ENCODE measurements around the gene CLDN1.

Gene CLDN1

DNA sequence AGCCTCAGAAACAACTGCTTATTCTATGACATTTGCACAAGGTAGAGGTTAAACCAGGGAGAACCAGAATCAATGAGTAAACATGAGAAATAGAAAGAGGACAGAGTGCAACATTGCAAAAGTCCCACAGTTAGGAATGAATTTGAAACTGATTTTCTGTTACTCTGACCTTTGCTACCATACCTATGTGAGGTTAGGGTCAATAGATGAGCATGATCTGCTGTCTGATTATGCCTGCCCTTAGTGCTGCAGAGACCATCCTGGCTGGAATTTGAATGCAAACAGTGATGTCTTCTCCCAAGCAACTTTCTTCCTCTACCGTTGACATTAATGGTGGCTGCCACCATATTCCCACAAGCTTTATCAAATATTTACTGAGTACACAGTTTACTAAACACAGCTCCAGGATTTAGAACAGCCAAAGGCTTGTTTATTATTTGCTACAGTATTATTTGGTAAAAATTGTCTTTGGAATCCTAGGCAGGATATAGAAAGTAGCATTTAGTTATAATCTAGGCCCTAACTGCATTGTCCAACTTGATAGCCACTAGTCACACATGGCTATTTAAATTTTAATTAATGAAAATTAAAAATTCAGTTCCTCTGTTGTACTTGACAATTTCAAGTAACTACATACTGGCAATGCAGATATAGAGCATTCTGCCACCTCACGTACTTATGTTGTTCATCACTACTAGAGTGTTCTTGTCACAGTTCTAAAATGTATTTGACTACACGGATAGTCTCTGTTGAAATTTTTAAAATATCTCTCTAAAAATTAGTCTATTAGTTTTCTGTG, 8.9 kb upstream of the CLDN1 start:
- DNase-seq, result no peak

DNA sequence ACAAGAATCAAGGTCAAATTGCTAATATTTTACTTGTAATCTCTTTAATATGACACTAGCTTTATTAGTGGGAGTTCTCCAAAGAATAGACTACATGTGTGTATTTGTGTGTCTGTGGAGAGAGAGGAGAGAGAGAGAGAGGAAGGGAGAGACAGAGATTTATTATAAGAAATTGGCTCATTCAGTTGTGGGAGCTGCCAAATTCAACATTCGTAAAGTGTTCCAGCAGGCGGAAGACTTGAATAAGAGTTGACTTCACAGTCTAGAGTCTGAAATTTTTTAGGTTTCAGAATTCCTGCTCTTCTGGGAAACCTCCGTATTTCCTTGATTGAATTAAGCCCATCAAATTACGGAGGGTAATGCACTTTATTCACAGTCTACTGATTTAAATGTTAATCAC, 4.7 kb upstream of the CLDN1 start:
- DNase-seq, result no peak

DNA sequence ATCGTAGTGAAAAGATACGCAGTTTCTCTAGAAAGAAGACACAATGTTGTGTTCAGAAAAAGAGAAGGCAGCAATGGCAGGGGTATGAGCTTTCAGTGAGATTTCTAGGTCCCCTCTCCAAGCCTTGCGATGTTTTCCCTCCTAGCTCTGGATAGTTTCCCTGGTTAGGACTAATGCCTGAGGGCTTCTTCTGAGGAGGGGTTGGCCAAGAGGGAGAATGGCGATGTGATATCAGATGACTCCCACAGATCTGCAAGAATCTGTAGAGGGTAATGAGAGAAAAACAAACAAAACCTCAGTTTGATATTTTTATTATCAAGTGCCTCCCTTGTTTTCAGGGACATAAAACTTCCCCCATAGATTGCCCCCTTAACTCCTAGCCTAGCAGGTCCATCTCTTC, 4.1 kb upstream of the CLDN1 start:
- no peak for DNase-seq

DNA sequence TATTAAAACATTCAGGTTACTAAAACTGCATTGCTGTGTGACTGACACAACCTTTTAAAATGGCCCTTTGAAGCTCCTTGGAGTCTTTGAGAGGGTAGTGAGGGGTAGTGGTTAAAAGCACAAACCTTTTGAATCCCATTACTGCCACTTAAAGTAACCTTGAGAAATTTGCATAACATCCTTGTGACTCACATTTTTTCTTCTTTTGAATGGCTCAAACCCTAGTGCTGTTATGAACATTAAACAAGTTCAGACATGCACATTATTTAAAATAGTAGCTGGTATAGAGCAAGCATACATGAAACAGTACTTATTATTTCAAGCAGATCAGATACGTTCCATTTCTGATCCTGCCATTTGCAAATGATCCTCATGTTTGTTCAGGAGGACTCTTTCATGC, 3.7 kb upstream of the CLDN1 start:
- DNase-seq, result no peak

GRCh38 chr3:190323246-190323626, 990 bp upstream of the CLDN1 start:
- no peak for DNase-seq

- no peak for DNase-seq
Observed at GRCh38 chr3:190322604-190323245, 479 bp upstream of the CLDN1 start.

- DNase-seq, result no peak
Observed at GRCh38 chr3:190320594-190321362, 1.5 kb downstream of the CLDN1 start.

DNA sequence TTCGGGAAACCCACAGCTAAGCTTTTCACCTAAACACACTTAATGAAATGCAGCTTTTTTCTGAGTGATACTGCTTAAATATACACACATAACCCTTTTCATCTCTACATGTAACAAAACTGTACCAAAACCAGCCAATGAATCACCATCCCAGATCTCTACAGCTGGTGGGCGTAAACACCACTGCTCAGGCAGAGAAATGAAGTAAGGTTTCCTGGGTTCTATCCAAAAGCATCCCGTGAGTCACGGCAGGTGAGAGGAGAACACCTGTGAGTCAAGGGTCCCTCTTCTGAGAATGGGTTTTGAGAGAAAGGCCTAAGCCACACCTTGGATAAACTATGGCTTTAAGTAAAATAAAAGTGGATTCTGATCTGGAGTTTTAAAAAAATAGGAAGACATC, 2.6 kb downstream of the CLDN1 start:
- DNase-seq, result no peak

DNA sequence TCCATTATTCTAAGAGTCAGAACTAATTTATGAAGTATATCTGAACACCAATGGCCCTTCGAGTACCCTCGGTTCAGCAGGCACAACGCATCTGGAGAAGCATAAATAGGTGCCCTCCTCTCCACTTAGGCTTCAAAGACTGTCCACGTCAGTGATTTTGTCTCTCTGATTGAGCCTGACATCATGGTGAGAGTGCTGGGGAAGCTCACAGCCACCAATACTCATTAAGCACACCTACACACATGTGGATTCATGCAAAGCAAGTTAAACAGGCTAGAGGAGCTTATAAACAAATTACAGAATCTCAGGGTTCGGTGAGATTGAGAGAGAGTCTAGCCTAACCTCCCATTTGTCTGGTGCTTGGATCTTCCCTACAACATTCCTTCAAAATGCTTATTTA, 3.6 kb downstream of the CLDN1 start:
- DNase-seq, result no peak

- no peak for DNase-seq
Observed at GRCh38 chr3:190314741-190315140, 7.5 kb downstream of the CLDN1 start.

DNA sequence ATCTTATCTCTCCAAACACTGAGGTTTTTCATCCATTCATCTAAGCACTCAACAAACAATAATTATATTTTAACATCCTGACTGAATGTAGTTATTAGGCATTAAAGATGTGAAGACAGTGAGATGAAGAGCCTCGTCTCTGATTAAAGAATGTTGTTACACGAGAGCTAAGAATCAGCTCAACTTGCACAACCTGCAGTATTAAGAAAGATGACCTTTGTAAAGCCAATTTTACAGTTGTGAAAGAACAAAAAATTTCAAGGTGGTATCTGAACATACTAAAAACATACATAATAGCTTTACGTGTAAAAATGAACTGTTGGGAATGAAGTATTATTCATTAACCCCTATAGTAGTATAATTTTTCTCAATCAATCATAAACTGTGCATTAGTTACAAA, 12.8 kb downstream of the CLDN1 start:
- no peak for DNase-seq

- DNase-seq, result no peak
Observed at GRCh38 chr3:190308154-190308553, 14.1 kb downstream of the CLDN1 start.

DNA sequence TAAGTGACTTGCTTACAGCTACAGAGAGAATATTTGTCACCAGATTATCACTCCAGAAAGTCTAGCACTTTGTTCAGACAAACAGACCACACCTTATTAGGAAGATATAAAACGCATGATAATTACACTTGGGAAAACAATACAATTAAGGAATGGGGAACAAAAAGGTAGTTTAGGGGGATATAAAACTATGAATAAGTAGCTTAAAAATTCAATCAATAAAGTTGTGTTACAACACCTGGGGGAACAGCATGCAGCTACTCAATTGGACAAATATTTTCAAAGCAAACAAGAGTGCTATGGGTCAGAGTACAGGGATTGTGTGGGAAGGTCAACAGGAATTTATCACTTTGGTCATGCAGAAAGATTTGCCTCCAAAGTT, 15.1 kb downstream of the CLDN1 start:
- DNase-seq, result no peak

DNA sequence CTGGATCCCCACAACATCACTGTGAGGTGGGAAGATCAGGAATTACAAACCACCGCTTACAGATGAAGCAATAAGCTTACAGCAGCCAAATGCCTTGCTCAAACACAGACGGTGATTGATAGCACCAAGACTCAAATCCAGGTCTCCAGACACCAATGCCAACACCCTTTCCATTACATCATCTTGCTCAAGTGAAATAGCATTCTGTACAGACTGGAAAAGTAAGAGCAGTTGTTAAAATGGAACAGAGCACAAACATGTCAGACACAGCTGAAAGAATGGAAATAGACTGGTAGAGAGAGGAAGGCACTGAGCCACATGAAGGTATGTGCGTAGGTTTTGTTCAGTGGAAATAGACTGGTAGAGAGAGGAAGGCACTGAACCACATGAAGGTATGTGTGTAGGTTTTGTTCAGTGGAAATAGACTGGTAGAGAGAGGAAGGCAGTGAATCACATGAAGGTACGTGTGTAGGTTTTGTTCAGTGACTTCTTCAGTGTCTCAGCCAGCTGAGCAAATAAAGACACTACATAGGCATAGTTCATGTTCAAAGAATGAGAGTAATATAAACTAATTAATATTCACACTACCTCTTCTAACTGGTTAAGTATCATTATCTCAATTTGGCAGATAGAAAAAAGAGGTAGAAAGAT, 15.6 kb downstream of the CLDN1 start:
- DNase-seq, result no peak

DNA sequence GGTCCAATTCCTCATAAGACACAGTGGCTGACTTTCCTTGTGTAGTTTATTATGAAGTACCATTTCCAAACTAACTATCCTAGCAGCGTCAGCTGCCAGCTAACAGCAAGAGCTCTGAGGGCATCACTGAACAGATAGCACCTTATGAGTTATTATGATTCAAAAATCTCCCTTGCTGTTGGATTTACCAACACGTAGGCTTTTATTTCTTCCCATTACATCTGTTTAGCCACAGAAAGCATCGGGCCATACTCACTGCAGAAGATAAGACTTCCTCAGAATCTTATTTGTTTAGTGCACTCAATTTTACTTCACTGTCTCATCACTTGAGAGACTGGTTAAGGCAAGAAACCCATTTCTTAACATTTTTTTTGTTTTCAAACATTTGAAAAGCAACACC, 16.2 kb downstream of the CLDN1 start:
- no peak for DNase-seq

DNA sequence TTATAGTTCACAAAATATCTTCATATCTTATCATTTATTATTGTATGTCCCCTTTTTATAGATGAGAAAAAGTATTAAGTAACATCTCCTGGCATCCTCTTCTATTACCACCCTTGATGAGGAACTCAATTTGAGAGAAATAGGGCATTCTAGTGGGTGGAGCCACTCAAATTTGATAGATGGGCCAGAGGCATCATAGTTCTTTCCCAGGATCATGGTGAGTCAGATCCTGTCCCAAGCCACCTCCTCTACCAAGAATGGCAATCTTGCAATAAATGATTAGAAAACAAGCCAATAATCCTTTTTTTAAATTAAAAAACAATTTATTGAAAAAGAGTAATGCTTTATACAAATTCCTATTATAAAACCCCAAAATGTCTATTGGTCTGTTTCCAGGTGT, 16.8 kb downstream of the CLDN1 start:
- DNase-seq, result no peak

DNA sequence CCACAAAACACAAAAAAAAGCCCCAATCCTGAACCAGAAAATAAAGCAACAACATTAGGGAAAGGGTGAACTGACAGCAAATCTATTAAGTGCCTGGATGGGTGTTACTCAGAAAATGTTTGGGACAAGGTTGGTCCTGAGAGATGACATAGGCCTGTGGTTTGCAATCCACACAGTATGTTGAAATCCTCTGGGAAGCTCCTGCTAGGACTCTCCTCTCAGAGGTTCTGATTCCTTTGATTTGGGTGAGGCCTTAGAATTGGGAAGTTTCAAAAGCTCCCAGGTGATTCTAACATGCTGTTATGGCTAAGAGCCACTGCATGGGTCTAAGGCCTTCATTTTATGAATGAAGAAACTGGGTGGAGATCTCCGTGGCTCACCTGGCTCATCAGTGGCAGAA, 18.4 kb downstream of the CLDN1 start:
- no peak for DNase-seq

- no peak for DNase-seq
Observed at GRCh38 chr3:190302212-190302867, 19.9 kb downstream of the CLDN1 start.

DNA sequence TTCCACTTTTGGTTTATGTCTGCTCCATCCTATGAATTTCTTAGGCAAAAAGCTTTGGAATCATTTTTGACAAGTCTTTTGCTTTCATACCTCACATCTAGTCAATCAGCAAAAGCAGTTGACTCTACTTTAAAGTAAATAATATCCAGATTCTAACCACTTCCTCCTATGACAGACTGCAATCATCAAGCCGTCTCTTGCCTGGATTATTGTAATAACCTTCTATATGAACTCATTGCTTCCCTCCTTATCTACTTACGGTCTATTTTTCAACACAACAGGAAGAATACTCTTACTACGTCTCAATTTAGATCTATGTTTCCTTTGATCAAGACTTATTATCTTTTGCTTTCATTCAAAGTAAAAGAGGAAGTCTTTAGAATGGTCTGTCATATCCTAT, 20.7 kb downstream of the CLDN1 start:
- DNase-seq, result no peak

- DNase-seq, result no peak
Observed at GRCh38 chr3:190299969-190300368, 22.3 kb downstream of the CLDN1 start.

DNA sequence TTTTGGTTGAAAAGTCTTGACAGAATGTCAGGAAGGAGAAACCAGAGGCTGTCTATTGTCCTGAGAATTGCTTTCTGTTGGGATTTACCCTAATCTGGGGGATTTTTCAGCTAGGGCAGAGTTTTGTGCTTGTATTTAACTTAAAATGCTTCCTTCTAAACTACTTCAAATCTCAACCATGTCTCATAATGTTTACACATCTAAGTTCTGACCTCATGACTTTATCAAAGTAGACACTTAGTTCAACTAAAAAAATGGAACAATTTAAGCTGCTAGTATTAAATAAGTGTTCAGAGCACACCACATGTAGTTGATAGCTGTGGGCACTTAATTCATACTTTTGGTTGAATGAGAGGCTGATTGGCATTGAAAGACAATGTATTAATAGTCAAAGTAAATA, 28.2 kb downstream of the CLDN1 start:
- no peak for DNase-seq

DNA sequence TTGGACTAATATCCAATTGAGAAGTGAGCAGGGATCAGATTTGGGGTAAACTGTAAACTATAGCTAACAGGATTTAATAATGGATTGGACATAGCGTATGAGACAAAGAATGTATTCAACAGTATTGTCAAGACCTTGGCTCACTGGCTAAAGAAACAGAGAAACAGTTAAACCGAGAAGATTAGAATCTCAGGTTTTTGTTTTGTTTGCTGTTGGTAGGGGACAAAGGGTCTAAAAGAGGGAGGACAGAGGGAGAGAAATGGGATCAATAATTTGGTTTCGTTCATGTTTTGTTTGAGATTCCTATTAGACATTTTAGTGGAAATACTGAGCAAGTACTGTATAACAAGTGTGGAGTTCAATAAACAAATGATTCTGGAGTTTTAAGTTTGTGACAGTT, 28.6 kb downstream of the CLDN1 start:
- no peak for DNase-seq

GRCh38 chr3:190291994-190292584, 30.2 kb downstream of the CLDN1 start:
- no peak for DNase-seq
